Measurements from ENCODE around the gene OLFM1.
"Not testable (repeated sequence)": the region's sequence is repeated elsewhere in the genome, so short reads cannot be mapped to it uniquely, and the experiment has no call there.

OLFM1 gene

DNA sequence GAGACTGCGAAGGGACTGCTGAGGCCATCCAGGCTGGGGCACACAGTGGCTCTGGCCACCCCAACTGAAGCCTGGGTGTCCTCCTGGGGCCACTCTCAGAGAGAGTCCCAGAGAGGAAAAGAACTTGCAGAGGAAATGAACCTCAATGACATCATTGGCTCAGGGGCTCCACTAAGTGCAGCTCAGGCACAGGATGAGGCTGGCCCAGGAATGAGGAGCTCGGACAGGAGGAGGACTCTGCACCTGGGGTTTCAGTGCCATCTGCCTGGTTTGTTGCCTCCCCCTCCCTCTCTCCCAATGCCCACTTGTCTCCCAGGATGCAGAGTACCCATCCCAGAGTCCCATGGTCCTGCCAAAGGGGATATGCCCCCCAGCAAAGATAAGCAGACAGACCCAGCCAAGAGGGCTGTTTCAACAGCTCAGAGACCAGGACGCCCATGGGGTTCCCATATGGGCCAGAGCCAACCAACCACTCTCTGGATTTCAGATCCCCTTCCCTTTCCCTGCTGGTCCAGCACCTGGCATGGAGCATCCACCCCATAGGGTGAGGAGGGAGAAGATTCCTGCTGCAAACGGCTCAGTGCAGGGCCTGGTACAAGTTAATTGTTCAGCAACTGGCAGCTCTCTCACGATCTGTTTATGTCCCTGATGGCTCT is 26.9 kb upstream of the OLFM1 start:
- DNase-seq (ENCODE audit: low read depth): no peak

DNA sequence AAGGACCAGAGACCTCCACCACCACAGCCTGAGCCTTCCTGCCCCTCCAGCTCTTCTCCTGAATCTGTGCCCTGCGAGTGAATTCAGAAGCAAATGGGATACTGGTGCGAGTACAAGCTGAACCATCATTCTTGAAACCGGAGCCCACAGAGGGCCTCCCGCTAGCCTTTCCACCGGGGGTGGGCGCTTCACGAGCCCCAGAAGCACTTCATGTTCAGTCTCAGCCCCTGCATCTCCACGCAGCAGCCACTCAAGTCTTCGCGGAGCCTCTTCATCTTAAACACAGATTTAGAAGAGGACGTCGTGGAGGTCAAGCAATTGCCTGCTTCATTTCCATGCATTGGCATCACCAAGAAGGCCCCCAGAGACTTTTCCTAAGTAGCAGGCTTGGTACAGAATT is 26.0 kb upstream of the OLFM1 start:
- no peak for DNase-seq (ENCODE audit: low read depth)

DNA sequence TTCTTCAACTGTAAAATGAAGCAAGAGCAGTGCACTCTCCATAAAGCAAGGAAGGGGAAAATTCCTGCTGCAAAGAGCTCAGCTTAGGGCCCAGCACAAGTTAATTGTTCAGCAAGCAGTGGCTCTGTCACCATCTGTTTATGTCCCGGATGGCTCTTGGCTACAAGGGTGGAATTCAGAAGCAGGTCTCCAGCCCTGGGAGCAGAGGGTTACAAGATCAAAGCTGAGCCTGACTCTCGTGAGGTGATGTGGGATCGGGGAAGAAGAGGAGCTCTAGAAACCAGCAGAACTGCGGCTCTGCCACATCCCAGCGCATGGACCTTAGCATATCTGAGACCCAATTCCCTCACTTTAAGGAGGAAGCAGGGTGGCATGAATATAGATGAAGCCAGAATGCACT is 25.2 kb upstream of the OLFM1 start:
- no peak for DNase-seq (ENCODE audit: low read depth)

DNA sequence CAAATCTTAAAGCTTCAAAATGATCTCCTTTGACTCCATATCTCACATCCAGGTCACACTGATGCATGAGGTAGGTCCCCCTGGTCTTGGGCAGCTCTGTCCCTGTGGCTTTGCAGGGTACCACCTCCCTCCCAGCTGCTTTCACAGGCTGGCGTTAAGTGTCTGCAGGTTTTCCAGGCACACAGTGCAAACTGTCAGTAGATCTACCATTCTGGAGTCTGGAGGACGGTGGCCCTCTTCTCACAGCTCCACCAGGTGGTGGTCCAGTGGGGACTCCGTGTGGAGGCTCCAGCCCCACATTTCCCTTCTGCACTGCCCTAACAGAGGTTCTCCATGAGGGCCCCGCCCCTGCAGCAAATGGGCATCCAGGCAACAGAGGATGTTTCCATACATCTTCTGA is 24.0 kb upstream of the OLFM1 start:
- not testable (repeated sequence) for DNase-seq (ENCODE audit: low read depth)

DNA sequence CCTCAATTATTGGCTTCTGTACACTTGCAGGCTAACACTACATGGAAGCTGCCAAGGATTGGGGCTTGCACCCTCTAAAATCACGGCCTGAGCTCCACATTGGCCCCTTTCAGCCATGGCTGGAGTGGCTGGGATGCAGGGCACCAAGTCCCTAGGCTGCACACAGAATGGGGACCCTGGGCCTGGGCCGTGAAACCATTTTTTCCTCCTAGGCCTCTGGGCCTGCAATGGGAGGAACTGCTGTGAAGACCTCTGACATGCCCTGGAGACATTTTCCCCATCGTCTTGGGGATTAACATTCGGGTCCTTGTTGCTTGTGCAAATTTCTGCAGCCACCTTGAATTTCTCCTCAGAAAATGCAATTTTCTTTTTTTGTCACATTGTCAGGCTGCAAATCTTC is 23.6 kb upstream of the OLFM1 start:
- not testable (repeated sequence) for DNase-seq (ENCODE audit: low read depth)

DNA sequence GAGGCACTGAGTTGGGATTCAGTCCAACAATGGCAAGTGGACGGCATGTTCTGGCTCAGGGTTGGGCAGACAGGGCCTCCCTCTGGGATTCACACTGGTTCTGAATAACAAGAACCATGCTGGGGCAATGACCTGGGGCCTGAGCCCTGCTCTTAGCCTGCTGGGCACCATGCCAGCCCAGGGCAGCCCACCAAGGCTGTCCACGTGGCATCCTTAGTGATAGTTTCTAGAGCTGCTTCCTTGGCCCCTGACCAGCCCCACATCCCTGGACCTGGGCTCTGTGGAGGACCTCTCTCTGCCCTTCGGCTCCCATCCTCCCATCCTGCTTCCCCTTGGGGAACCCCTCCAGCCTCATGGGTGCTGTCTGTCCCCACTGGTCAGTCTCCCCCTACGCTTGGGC is 22.3 kb upstream of the OLFM1 start:
- no peak for DNase-seq (ENCODE audit: low read depth)

DNA sequence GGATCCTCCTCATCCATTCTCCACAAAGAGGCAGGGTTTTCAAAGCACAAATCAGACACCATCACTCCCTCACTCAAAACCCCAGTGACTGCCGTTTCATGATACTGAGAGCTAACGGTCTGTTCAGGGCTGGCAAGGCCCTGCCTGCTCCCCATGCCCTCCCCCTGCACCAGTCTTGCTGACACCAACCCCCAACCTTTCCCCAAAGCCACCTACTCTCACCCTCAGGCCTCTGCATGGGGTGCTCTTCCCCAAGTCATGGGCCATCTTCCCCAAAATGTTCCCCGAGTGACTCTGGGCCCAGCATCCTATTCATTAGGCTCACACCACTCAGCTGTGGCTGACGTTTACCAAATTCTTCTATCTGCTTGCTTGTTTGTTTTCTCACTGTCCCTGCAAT is 21.7 kb upstream of the OLFM1 start:
- no peak for DNase-seq (ENCODE audit: low read depth)

DNA sequence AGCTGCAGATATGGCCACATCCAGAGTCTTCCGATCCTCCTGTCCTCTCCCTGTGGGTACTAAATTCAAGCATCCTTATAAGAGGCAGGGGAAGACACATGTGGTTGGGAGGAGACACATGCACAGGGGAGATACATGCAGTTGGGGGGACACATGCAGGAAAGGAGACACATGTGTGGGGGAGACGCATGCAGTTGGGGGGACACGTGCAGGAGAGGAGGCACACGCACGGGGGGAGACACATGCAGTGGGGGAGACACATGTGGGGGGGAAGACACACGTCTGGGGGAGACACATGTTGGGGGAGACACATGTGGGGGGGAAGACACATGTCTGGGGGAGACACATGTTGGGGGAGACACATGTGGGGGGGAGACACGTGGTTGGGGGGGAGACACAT is 21.2 kb upstream of the OLFM1 start:
- DNase-seq (ENCODE audit: low read depth): no peak

DNA sequence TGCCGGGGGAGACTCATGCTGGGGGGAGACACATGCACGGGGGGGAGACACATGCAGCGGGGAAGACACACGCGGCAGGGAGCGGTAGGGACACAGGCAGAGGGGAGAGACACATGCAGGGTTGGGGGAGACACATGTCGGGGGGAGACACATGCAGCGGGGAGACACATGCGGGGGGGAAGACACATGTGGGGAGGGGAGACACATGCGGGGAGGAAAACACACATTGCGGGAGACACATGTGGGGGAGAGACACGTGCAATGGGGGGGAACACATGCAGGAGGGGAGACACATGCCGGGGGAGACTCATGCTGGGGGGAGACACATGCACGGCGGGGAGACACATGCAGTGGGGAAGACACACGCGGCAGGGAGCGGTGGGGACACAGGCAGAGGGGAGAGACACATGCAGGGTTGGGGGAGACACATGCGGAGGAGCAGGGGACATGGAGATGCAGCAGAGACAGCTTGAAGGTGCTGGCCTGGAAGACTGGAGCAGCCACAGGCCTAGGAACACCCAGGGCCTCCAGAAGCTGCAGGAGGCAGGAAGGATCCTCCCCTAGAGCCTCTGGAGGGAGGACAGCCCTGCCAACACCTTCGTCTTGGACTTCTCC is 20.3 kb upstream of the OLFM1 start:
- DNase-seq (ENCODE audit: low read depth): no peak

DNA sequence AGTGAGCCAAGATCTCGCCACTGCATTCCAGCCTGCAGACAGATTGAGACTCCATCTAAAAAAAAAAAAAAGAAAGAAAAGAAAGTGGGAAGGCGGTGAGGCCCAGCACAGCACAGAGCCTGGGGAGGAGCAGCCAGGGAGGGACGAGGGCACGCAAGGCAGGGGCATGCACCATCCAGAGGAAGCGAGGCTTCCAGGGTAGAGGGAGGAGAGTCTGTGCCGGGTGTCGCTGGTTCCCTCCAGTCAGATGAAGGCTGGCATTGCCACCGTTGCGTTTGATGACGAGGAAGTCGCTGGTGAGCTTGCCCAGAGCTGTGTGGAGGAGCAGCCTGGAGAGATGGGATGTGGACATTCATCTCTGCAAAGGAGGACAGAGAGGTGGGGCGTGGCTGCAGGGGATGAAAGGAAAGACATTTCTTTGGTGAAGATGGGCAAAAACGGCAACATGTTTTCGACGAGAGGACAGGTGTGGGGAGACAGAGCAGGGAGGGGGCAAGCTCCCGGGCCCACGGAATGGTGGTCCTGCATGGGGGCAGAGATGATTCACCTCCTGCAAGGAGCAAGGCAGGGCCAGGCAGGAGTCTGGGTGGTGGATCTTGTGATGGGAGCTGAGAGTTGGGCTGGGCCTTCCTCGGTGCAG is 18.6 kb upstream of the OLFM1 start:
- DNase-seq (ENCODE audit: low read depth): no peak

DNA sequence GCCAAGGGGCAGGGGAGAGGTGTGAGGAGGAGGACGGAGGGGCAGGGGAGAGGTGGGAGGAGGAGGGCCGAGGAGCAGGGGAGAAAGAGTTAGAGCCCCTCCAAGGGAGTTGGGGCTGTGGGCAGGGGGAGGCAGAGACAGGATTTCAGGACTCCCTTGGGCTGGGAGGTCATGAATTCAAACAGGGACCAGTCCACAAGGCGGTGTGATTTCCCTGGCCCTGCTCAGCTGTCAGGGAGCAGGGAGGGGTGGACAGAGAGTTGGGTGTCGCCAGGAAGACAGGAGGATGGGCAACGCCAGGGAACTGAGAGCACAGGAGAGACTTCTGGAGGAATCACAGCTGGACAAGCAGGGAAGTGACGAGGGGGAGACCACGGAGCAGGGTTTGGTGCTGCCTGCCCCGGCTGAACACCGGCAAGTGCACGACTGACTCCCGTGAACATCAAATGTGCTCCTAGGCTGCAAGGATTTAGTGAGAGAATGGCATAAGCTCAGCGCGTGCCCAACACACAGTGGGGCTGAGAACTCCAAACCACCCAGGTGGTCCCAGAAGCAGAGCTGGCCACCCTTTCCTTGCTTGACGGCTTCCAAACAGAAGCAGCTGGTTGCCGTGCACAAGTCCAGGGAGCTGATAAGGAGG is 17.8 kb upstream of the OLFM1 start:
- no peak for DNase-seq (ENCODE audit: low read depth)

DNA sequence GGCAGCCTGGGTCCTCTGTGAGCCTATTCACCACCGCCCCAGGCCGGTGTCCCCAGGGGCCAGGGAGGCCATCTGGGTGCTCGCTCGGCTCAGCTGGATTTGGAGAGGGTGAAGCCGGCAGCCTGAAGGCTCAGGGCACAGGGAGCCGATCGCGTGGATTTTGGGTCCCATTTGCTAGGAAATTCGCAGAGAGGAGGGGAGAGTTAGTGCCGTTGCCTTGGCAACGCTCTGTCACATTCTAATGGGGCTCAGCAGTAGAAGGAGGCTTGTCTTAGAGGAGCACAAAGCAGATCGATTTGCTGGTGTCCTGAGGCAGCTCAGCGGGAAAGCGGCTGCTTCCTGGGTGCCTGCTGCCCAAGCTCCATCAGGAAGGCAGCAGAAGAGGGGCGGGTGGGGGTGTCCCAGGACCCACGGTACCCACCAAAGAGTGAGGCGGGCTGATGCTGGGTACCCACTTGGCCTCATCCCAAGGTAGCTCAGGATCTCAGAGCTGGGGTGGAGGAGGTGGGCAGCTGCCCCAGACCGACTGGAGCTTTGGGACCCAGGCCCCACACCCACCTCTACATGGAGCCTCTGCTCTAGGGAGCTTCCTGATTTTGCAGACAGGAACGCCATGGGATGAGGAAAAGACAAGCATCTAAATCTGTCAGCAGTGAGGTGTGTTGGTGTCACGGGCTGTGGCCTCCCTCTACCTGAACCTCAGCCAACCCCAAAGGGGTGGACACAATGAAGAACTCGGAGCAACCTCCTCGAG is 17.1 kb upstream of the OLFM1 start:
- no peak for DNase-seq (ENCODE audit: low read depth)

DNA sequence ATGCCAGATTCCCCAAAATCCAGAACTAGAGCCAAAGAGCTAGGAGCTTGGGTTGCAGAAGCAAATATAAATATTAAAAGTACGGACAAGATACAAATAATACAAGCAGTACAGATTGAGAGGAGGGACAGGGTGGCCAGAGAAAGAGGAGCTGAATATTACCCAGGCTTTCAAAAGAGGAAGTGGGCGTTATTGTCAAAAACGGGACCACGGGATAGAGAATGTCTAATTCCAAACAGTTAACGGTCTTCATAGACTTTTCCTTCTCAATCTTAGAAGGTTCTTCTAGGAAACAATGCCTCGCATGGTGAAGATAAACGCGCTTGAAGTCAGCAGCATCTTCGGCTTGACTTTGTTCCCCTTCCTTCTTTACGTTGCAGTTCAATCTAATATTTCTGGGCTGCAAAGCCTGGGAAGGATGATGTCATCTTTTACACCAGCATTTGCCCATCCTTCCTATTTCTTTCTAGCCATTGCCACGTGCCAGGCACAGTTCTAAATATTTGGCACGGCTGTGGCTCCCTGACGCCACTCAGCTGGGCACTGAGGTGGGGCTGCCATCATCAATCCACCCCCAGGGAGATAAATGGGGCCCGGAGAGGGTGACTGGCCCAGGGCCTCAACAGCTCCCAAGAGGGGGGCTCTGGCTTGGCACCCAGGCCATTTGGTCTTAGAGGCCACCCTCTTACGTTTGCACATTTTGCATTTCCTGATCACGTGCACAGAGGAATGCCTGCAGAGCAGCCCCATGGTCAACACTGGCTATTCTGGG is 16.3 kb upstream of the OLFM1 start:
- DNase-seq (ENCODE audit: low read depth): no peak

DNA sequence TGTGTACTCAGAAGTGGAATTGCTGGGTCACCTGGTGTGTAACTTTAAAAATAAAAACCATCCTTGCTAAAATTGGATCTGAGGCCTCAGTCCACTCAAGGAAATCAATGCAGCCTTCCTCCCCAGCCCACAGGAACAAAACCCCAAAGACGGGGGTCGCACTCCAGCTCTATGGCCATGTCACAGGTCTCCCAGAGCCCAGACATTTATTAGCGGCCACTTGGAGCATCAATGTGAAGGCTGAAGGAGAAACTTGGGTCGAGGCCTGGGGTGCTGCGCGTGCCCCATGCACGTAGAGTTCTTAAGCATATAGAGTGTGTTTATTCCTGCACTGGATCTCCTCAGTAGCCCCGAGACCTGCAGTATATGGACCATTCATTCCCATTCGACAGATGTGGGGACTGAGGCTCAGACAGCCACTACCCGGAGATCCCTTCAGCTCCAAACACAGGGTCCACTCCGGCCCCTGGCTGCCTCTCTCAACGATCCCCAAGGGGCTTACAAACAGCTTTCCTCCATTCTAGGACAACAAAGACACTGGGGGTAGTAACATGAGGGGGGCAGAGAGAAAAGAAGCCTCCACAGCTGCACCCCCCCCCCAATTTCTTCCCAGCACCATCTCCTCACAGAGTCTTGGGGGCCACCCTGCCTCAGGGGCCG is 14.3 kb upstream of the OLFM1 start:
- DNase-seq (ENCODE audit: low read depth): no peak

DNA sequence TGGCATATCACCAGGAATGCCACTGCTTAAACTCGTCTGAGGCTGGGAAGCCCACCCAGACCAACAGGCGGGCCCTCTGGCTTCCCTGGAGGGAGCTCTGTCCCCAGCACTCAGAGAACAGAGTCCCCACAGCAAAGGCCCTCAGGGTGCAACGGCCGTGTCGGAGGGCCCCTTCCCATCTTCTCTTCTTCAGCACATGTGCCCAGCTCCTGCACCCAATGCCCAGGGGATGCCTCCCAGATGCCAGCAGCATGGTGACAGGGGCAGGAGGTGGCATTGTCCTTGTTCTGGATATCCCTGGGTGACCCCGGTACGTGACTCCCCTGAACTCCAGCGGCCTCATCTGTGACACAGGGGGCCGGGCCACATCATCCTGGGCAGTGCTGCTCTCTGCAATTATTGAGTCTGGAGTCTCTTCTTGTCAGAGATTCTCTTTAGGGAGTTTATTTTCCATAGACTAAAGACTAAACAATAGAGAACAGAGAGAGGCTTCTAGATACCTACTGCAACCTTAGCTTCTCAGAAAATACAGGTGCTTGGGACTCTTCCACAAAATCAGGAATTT is 13.6 kb upstream of the OLFM1 start:
- no peak for DNase-seq (ENCODE audit: low read depth)

DNA sequence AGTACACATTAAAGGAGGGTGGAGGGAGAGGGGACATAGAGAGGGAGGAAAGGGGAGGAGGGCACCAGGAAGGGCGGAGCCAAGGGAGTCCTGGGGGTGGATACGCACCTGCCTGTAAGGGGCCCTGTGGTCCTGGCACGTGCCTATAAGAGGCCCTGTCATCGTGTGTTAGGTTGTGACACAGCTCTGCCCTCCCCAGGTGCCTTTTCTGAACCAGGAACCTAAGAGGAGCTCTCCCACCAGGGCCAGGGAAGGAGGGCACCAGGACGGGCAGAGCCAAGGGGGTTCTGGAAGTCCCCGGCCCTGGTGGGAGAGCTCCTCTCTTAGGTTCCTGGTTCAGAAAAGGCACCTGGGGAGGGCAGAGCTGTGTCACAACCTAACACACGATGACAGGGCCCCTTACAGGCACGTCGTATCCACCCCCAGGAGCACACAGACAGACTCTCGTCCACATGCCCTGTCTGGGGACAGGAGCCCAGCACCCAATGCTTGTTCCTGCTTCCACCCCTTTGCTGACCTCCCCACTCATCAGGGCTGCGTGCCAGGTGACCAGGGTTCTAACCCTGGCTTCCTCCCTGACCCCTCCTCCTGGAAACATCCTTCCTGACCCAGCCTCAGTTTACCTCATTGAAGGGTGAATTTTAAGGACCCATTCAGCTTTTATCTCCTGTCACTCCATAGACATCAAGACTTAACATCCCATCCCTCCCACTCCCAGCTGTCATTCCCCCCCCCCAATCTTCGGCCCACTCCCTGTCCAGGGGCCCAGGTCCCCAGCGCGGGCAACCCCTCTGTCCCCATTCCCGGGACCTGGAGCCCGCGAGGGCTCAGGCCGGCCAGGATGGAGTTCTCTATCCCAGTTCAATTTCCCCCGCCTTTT is 12.9 kb upstream of the OLFM1 start:
- DNase-seq (ENCODE audit: low read depth): no peak

DNA sequence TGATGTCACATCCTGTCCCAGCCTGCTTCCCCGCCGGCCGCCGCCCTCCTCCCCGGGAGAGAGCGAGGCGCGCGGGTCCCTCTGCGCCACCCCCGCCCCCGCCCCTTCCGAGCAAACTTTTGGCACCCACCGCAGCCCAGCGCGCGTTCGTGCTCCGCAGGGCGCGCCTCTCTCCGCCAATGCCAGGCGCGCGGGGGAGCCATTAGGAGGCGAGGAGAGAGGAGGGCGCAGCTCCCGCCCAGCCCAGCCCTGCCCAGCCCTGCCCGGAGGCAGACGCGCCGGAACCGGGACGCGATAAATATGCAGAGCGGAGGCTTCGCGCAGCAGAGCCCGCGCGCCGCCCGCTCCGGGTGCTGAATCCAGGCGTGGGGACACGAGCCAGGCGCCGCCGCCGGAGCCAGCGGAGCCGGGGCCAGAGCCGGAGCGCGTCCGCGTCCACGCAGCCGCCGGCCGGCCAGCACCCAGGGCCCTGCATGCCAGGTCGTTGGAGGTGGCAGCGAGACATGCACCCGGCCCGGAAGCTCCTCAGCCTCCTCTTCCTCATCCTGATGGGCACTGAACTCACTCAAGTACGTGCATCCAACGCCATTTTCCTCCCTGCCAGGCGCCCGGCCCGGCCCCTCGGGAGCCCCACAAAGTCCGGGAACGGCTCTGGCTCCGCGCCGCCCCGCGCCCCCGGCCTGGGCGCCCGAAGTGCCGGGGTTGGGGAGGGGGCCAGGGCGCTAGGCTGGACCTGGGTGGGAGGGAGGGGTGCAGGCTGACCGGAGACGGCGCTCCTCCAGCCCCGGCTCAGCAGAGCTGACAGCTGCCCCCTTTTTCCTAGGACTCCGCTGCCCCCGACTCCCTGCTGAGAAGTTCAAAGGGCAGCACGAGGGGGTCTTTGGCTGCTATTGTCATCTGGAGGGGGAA is 12.0 kb upstream of the OLFM1 start:
- DNase-seq (ENCODE audit: low read depth): no peak

DNA sequence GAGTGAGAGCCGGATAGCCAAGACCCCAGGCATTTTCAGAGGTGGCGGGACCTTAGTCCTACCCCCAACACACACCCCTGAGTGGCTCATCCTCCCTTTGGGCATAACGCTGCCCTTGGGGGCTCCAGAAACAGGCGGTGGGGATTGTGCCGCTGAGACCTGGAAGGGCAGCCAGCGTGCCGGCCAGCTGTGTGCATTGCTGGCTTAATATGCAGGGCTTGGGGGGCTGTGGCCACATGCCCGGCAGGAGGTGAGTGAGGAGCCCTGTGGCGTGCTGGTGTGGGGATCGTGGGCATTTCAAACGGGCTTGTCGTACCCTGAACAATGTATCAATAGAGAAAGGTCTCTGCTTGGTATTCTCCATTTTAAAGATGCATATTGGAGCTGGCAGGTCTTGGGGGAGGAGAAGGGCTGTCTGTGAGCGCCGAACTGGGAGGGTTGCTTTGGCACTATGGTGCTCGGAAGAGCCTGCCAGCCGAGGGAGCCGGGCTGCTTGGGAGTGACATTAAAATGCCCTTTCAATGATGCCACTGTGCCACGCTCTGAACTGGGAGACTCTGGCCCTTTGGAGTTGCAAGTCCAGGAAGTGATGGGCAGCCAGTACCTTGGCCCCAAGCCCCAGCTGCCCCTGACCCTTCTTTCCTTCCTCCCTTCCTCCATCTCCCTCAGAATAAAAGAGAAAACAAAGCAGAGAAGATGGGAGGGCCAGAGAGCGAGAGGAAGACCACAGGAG is 11.2 kb upstream of the OLFM1 start:
- no peak for DNase-seq (ENCODE audit: low read depth)
